OCI-M2 (cell line): ENCODE data around the gene TET3.
"Not testable (repeated sequence)": the region's sequence is repeated elsewhere in the genome, so short reads cannot be mapped to it uniquely, and the experiment has no call there.

ENCODE experiments used
- DNase-seq: peaks from one replicate; lab custom pipeline; 2025; ENCODE audit not compliant: unreplicated experiment; lab: John Stamatoyannopoulos, UW

The TET3 gene

GRCh38 chr2:73984203-73984921, at the start of gene TET3:
TET3 (plus strand) TSS chr2:73984910; CDS start chr2:73986404, 1,494 bp downstream.
- no peak for DNase-seq

- DNase-seq: no peak
Observed at GRCh38 chr2:73935641-73936040, 49.1 kb upstream of the TET3 start.

GRCh38 chr2:73937103-73937885, 47.4 kb upstream of the TET3 start:
- no peak for DNase-seq

- DNase-seq: no peak
Observed at GRCh38 chr2:73937899-73938298, 46.8 kb upstream of the TET3 start.

GRCh38 chr2:73938718-73939352, 45.9 kb upstream of the TET3 start:
- DNase-seq: no peak

- DNase-seq: no peak
Observed at GRCh38 chr2:73939419-73939818, 45.3 kb upstream of the TET3 start.

- DNase-seq: not testable (repeated sequence)
Observed at GRCh38 chr2:73940066-73940465, 44.6 kb upstream of the TET3 start.

- no peak for DNase-seq
Observed at GRCh38 chr2:73942664-73943063, 42.0 kb upstream of the TET3 start.

GRCh38 chr2:73944714-73945113, 40.0 kb upstream of the TET3 start:
- no peak for DNase-seq

- DNase-seq: no peak
Observed at GRCh38 chr2:73946215-73946614, 38.5 kb upstream of the TET3 start.

- DNase-seq: no peak
Observed at GRCh38 chr2:73946666-73947065, 38.0 kb upstream of the TET3 start.

- no peak for DNase-seq
Observed at GRCh38 chr2:73947412-73948018, 37.2 kb upstream of the TET3 start.

- no peak for DNase-seq
Observed at GRCh38 chr2:73949802-73950201, 34.9 kb upstream of the TET3 start.

- no peak for DNase-seq
Observed at GRCh38 chr2:73952499-73953446, 31.9 kb upstream of the TET3 start.

GRCh38 chr2:73956218-73956865, 28.4 kb upstream of the TET3 start:
- DNase-seq: no peak

GRCh38 chr2:73961274-73961673, 23.4 kb upstream of the TET3 start:
- DNase-seq: no peak

- no peak for DNase-seq
Observed at GRCh38 chr2:73961823-73962615, 22.7 kb upstream of the TET3 start.

- no peak for DNase-seq
Observed at GRCh38 chr2:73962798-73963197, 21.9 kb upstream of the TET3 start.
